GM12865 (cell line): ENCODE results near the gene PON3.

Source experiments
- DNase-seq: peaks from one replicate; pipeline ENCODE4 v3.0.0; 2010; ENCODE audit warnings: low read depth
- H3K4me3 ChIP-seq: 2 replicates; pipeline ENCODE4 v1.5.1; 2011; ENCODE audit warnings: mild to moderate bottlenecking, low read depth, low read length, control low read depth
- CTCF ChIP-seq: IDR thresholded peaks from 2 replicates; pipeline ENCODE4 v1.5.1; 2011; ENCODE audit warnings: low read length, control low read depth, low read depth, inconsistent platforms; ENCODE audit not compliant: insufficient read depth; ENCODE audit errors: missing control alignments

PON3 gene

DNA sequence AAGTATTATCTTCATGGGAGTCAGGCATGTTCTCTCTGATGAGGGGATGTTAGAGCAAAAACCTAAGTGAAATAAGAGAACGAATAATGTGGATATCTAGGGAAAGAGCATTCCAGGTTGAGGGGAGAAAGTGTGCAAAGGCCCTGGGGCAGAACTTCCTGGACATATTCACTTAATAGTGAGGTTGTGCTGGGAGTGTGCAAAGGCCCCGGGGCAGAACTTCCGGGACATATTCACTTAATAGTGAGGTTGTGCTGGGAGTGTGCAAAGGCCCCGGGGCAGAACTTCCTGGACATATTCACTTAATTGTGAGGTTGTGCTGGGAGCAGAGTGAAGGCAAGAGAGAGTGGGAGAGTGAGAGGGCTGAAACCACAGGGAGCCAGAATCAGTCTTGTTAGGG is 83.6 kb downstream of the PON3 start:
- no peak for TF ChIP-seq CTCF
- DNase-seq: no peak
- no peak overlapping the region for H3K4me3 ChIP-seq

- H3K4me3 ChIP-seq: no peak overlapping the region
- DNase-seq: no peak
- no peak for TF ChIP-seq CTCF
These were observed 84.8 kb downstream of the PON3 start for GRCh38 chr7:95311389-95311788.

- DNase-seq: no peak
- TF ChIP-seq CTCF: no peak
- H3K4me3 ChIP-seq: no peak overlapping the region
These were observed 86.2 kb downstream of the PON3 start for GRCh38 chr7:95309951-95310350.
